OCI-LY7 (cell line): ENCODE results near the gene SLC17A7.

ENCODE experiments used
- EZH2phosphoT487 ChIP-seq: fragments of 200-600 bp; sonication (generic); IDR thresholded peaks from 2 replicates; pipeline ENCODE4 v1.6.1; 2018; ENCODE audit warnings: low read depth, borderline replicate concordance, mild to moderate bottlenecking, mixed run types, antibody characterized with exemption, low read length, moderate library complexity, mixed read lengths
- TF ChIP-seq, protein P1 (sequence below): fragments of 200-600 bp; sonication (generic); conservative IDR thresholded peaks from 2 replicates; pipeline ENCODE4 v1.5.1; 2014; ENCODE audit warnings: mild to moderate bottlenecking, antibody characterized with exemption, low read length, moderate library complexity, mixed read lengths

DNA sequence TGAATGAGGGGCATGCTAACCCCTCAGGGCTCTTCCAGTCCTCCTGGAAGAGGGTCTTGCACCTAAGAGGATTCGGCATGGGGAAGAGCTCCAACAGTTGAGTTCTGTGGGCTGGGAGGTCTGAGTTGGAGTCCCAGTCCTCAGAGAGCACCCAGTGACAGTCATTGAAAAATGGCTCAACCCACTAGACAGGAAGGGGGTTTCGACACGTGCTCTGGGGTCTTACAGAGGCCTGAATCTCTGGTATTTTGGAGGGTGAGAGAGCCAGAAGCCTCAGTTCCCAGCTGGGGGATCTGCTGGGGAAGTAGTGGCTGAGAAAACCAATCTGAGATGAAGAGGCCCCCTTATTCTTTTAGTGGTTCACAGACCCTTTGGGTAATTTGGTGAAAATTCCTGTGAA is 27.1 kb downstream of the SLC17A7 start:
- TF ChIP-seq, protein P1, sequence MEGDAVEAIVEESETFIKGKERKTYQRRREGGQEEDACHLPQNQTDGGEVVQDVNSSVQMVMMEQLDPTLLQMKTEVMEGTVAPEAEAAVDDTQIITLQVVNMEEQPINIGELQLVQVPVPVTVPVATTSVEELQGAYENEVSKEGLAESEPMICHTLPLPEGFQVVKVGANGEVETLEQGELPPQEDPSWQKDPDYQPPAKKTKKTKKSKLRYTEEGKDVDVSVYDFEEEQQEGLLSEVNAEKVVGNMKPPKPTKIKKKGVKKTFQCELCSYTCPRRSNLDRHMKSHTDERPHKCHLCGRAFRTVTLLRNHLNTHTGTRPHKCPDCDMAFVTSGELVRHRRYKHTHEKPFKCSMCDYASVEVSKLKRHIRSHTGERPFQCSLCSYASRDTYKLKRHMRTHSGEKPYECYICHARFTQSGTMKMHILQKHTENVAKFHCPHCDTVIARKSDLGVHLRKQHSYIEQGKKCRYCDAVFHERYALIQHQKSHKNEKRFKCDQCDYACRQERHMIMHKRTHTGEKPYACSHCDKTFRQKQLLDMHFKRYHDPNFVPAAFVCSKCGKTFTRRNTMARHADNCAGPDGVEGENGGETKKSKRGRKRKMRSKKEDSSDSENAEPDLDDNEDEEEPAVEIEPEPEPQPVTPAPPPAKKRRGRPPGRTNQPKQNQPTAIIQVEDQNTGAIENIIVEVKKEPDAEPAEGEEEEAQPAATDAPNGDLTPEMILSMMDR, result no peak
- TF ChIP-seq EZH2phosphoT487, result no peak
